ENCODE measurements around the gene HELZ. TPM values are rescaled to one million over a fixed set of nuclear protein-coding genes. Genes with fewer than 3 reads are reported as not detected.

Gene HELZ
- total RNA-seq, 1 donor from 2014 or later, result 47.4 TPM

DNA sequence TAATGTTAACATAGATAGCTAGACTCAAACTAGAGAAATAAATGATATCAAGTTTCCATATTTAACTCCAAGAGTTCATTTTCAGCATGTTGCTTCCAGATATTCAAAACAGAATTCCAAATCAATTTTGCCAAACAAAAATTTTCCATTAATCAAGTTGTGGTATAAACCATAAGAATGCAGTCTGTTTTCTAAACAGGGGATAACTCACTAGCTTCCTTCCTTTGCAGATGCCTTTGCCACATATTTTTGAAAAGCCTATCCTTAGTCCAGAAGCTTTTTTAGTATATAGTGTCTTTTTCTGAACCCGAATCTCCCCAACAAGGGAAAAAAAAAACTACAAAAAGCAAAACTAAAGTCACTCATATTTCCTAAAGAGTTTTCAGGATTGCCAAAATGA, 61.5 kb downstream of the HELZ start:
- Mint-ChIP-seq H3K9me3 (ENCODE audit: unreplicated experiment) (no peaks in the 10 kb centered on the region), H3K4me1 (ENCODE audit: low read depth, unreplicated experiment) (no peaks in the 10 kb centered on the region), H3K27me3 (ENCODE audit: unreplicated experiment) (peaks cover 2% of the 10 kb centered on the region), H3K27ac (ENCODE audit: unreplicated experiment) (no peak overlapping the region), H3K4me3 (ENCODE audit: unreplicated experiment) (no peak overlapping the region), H3K36me3 (ENCODE audit: unreplicated experiment) (no peaks in the 10 kb centered on the region)
- no peak for TF ChIP-seq CTCF (IDR thresholded peaks at IDR 0.05; ENCODE audit: partially characterized antibody, unreplicated experiment)
- DNase-seq, result no peak

- no peak for TF ChIP-seq CTCF (IDR thresholded peaks at IDR 0.05; ENCODE audit: partially characterized antibody, unreplicated experiment)
- Mint-ChIP-seq H3K36me3 (ENCODE audit: unreplicated experiment) (no peaks in the 10 kb centered on the region), H3K27ac (ENCODE audit: unreplicated experiment) (no peak overlapping the region), H3K9me3 (ENCODE audit: unreplicated experiment) (no peaks in the 10 kb centered on the region), H3K27me3 (ENCODE audit: unreplicated experiment) (no peaks in the 10 kb centered on the region), H3K4me3 (ENCODE audit: unreplicated experiment) (no peak overlapping the region), H3K4me1 (ENCODE audit: low read depth, unreplicated experiment) (no peaks in the 10 kb centered on the region)
- DNase-seq, result no peak
Observed at GRCh38 chr17:67181825-67182224, 63.2 kb downstream of the HELZ start.

- H3K4me3 Mint-ChIP-seq (ENCODE audit: unreplicated experiment), result no peak overlapping the region
- DNase-seq, result no peak
- TF ChIP-seq CTCF (IDR thresholded peaks at IDR 0.05; ENCODE audit: partially characterized antibody, unreplicated experiment), result no peak
Observed at GRCh38 chr17:67180275-67180674, 64.7 kb downstream of the HELZ start.

DNA sequence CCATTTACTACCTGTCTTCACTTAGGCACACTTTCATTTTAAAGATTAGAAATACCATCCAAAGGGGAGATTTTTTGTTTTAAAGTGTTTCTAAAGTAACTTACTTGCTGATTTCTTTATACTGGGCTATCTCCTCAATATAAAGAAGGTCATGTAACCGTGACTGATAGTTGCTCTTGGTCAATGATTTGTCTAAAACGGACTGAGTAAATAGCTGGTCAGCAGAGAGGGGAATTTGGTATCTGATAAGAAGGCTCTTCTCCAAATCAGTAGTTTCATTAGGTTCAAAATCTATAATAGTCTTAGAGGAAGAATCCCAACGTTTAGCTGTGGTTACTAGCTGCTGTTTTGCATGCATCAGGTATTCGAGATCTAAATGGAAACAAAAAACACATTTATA, 66.4 kb downstream of the HELZ start:
- Mint-ChIP-seq H3K27ac (ENCODE audit: unreplicated experiment) (no peak overlapping the region), H3K4me1 (ENCODE audit: low read depth, unreplicated experiment) (no peaks in the 10 kb centered on the region), H3K36me3 (ENCODE audit: unreplicated experiment) (no peaks in the 10 kb centered on the region), H3K4me3 (ENCODE audit: unreplicated experiment) (no peak overlapping the region), H3K9me3 (ENCODE audit: unreplicated experiment) (no peaks in the 10 kb centered on the region), H3K27me3 (ENCODE audit: unreplicated experiment) (no peaks in the 10 kb centered on the region)
- no peak for TF ChIP-seq CTCF (IDR thresholded peaks at IDR 0.05; ENCODE audit: partially characterized antibody, unreplicated experiment)
- DNase-seq, result no peak

More at GRCh38 chr17:67180275-67180674, 64.7 kb downstream of the HELZ start:
- no peaks in the 10 kb centered on the region for H3K27me3 Mint-ChIP-seq (ENCODE audit: unreplicated experiment)
- H3K4me1 Mint-ChIP-seq (ENCODE audit: low read depth, unreplicated experiment), result no peaks in the 10 kb centered on the region
- H3K9me3 Mint-ChIP-seq (ENCODE audit: unreplicated experiment), result no peaks in the 10 kb centered on the region
- no peak overlapping the region for H3K27ac Mint-ChIP-seq (ENCODE audit: unreplicated experiment)
- no peaks in the 10 kb centered on the region for H3K36me3 Mint-ChIP-seq (ENCODE audit: unreplicated experiment)

DNA sequence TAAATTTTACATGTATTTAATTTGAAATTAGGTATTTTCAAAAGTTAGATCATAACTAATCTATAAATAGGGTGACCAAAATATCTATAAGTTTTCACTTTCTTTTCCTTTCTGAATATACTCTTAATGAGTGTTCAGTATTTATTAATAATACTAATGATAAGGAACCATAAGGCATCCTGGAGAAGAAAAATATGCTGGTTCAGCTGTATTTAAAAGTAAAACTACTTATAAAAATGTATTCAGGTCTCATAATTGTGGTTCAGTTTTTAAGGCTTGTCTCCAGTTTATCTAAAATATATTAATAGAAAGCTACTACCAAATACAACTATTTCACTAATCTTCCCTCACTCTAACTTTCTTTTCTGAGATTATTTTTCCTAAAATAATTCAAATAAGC, 67.3 kb downstream of the HELZ start:
- Mint-ChIP-seq H3K36me3 (ENCODE audit: unreplicated experiment) (no peaks in the 10 kb centered on the region), H3K4me3 (ENCODE audit: unreplicated experiment) (no peak overlapping the region), H3K9me3 (ENCODE audit: unreplicated experiment) (no peaks in the 10 kb centered on the region), H3K4me1 (ENCODE audit: low read depth, unreplicated experiment) (no peaks in the 10 kb centered on the region), H3K27ac (ENCODE audit: unreplicated experiment) (no peak overlapping the region), H3K27me3 (ENCODE audit: unreplicated experiment) (no peaks in the 10 kb centered on the region)
- no peak for TF ChIP-seq CTCF (IDR thresholded peaks at IDR 0.05; ENCODE audit: partially characterized antibody, unreplicated experiment)
- DNase-seq, result no peak
